Hypothalamus (tissue), 51 donors: ENCODE measurements around the gene CARHSP1.
"Not testable (repeated sequence)": the region's sequence is repeated elsewhere in the genome, so short reads cannot be mapped to it uniquely, and the experiment has no call there.

Experiments used
- DNase-seq, 51 donors: peaks; one replicate each; lab custom pipeline; 2025; lab: John Stamatoyannopoulos, UW

The CARHSP1 gene

GRCh38 chr16:8836797-8837196 is 32.0 kb downstream of the CARHSP1 start:
- not testable (repeated sequence) for DNase-seq

DNA sequence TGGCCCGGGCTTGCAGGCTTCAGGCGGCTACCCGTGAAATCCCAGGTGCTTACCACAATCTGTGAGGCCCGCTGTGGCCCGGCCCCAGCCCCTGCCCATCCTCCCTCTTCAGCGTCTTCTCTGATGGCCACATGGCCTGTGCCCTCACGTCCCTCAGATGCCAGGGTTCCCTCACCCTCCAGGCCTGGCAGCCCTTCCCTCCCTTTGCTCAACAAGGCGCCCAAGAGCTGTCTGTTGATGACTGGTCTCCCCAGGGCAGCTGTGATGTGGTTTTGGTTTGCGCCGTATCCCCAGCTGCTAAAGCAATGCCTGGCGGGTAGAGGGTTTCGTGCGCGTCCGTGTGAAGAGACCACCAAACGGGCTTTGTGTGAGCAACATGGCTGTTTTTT is 36.1 kb downstream of the CARHSP1 start:
- no peak for DNase-seq

DNA sequence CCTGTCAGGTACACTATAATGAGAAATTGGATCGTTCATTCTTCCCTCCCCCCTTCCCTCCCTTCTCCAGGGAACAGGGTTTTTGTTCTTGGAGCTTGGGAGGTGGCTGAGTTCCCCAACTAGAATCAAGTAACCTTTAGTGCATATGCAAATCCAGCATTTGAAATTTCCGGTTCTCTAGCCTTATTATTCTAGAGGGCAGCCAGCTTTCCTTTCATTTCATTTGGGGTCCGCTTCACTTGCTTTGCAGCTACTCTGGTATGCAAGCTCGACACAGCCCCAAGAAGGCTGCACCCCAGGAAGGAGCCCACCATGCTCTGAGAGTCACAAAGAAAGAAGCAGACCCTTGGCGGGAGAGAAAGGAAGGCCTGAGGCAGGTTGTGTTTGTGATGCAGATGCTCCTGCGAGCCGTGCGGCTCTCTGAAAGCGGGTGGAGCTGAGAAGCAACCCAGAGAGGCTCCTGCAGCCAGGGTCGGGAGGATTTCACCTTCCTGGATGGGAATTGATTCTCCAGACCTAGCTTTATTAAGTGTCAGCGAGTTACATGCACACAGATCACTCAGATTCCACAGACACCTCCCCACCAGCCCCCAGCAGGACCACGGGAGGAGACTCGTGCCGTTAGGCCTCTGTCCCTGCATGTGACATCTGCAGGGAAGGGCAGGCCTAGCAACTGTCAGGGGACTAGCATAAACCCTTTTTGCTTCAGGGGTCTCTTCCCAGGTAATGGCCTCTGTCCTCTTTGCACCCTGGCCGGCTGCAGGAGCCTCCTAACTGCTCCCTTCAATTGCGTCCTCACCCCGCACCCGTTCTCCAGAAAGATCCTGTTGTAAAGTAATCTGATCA is 36.7 kb downstream of the CARHSP1 start:
- DNase-seq: no peak

GRCh38 chr16:8831450-8831849 is 37.4 kb downstream of the CARHSP1 start:
- DNase-seq: no peak

- DNase-seq: peak in 1 of 51 donors; percentile 28
Measured at GRCh38 chr16:8828541-8829165, 40.2 kb downstream of the CARHSP1 start.

GRCh38 chr16:8826278-8826879 is 42.4 kb downstream of the CARHSP1 start:
- no peak for DNase-seq

DNA sequence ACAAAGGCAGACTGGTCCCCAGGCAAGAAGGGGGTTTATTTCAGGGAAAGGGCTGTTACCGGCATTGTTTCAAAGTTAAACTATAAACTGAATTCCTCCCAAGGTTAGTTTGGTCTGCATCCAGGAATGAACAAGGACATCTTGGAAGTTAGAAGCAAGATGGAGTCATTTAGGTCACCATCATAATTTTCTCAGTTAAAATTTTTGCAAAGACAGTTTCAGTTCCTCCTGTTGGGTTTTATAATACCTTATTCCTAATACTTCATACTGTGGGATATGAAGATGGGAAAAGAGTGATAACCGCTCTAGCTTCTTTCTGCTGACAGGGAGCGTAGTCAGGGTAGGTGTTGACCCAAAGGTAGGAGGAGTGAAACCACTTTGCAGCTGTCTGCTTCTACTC is 46.4 kb downstream of the CARHSP1 start:
- no peak for DNase-seq

DNA sequence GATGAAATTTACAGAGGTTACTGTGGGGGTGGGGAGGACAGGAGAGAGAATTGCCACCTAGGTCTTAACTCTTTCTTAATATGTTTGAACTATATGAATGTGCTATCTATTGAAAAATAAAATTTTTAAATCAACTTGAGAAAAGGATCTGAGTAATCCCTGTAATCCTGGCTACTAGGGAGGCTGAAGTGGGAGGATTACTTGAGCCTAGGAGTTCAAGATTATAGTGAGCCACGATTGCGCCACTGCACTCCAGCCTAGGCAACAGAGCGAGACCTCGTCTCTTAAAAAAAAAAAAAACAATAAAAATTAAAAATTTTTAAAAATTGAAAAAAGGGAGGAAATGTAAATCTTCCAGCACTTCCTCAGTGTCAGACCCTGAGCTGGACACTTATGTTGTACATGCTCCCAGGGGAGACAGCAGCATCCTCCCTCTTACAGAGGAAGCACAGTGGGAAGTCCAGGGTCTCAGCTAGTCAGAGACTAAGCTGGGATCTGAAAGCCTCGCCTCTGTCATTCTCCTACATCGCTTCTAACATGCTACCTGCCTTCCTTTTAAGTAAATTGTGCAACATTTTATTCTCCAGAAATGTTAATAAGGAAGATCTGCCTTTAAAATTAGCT is 49.3 kb downstream of the CARHSP1 start:
- no peak for DNase-seq

DNA sequence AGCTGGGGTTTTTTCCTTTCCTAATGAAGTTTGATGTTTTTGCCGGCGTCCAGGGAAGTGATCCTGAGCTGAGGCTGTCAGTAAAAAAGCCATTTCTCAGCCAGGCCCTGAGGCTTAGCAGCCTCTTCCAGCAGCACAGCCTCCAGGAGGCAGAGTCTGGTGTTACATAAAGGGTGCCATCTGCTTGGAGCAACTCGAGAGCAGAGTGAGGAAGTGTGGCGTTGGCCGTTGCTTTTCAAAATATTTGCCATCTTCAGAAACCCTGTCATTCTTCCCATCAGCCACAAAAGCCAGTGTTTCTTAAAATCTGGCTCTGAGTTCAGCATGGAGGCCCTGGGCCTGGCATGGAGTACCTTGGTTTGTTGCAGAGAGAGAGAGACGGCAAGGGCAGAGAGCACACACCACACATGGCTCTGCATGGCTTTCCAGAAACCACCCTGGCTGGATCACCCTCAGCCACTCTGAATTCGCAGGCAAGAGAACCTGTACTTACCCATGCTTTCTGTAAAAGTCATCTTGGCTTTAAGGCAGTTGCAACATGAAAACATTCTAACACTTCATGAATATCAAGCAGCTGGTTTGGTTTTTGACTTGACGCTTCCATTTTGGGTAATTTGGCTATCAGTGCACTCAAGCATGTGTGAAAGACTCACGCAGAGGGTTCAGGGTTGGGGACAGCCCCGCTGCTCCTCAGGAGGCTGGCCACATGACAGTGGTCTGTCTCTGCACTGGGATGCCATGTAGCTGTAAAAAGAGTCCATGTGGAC is 50.1 kb downstream of the CARHSP1 start:
- DNase-seq: no peak

DNA sequence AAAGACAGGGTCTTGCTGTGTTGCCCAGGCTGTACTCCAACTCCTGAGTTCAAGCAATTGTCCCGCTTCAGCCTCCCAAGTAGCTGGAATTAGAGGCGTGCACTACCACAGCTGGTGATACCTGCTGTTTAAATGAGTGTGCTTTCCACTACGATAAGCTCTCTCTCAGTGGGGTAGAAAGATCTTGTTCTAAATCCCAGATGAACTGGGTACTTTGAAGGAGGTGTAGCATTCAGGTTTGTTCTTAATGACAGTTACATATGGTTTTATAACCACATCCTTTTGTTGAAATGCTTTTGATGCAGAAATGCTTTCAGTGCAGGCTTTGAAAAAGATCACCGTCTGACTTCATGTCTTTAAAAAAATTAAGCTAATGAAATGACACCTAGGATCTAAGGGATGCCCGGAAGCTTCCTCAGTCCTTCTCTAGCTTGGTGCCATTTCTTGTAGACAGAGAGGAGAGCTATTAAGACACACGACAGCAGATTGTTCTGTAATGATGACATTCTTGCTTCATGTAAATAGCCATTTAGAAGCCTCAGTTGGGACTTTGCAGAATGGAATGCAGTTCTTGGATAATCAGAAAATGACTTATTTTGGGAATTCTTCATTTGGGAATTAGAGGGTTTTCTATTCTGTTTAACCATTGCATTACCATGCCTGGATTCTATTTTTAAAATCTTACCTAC is 51.7 kb downstream of the CARHSP1 start:
- DNase-seq: no peak

GRCh38 chr16:8814095-8814806 is 54.6 kb downstream of the CARHSP1 start:
- DNase-seq: no peak

GRCh38 chr16:8812162-8812843 is 56.5 kb downstream of the CARHSP1 start:
- peak in 1 of 51 donors; percentile 43 for DNase-seq

- DNase-seq: no peak
Measured at GRCh38 chr16:8808613-8809353, 60.0 kb downstream of the CARHSP1 start.

DNA sequence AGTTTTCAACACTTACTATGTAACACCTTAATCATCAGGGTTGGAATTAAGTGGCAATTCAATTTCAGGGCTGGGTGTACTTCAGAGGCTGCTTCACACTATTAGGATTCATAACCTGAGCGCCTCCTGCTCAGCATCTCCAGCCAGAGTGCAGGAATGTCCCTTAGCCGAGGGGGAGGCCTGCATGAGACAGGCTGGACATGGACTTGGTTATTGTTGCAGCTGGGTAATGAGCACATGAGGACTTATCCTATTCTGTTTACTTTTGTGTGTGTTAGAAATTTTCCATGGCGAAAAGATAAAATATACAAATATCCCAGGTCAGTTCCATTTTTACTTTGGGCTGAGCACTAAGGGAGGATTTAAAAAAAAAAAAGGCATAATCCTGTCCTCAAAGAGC is 60.8 kb downstream of the CARHSP1 start:
- DNase-seq: no peak

DNA sequence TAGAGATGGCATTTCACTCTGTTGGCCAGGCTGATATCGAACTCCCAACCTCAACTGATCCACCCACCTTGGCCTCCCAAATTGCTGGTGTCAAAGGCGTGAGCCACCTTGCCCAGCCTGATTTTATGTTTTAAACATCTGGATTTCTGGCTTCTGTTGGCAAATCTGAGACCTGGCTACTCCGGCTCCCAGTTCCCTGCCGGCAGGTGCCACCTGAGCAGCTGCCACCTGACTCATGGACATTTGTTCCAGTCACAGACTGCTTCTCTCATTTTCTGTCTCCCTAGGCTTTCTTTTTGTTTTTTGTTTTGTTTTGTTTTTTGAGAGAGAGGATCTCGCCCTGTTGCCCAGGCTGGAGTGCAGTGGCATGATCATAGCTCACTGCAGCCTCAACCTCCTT is 61.6 kb downstream of the CARHSP1 start:
- DNase-seq: no peak

DNA sequence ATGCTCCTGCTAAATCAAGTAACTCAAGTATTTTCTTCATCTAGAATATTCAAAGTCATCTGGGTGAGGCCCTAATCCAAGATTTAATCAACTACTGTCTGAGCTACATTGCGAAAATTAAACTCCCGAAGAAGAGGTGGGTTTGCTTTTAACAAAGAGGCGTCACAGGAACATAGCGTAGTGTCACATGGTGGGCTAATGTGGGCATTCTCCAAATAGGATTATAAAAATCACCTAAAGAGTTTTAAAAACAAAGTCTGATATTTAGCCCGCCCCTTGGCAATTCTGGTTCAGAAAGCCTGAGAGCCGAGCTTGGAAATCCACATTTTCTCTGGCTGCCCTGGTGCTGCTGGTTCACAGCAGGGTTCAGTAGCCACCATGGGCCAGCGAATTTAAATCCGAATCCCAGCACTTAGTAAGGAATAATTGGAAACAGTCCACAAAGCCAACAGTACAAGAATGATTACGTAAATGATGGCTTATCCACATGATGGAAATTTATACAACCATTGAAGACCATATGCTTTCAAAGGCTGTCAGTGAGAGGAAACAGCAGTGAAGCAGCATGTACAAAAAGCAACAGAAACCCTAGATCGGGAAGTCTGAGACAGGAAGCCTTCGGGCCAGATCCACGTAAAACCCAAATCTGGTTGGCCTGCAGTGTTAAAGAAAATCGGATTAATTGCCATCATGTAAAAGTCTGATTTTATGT is 62.4 kb downstream of the CARHSP1 start:
- peak in 1 of 51 donors; percentile 9 for DNase-seq

DNA sequence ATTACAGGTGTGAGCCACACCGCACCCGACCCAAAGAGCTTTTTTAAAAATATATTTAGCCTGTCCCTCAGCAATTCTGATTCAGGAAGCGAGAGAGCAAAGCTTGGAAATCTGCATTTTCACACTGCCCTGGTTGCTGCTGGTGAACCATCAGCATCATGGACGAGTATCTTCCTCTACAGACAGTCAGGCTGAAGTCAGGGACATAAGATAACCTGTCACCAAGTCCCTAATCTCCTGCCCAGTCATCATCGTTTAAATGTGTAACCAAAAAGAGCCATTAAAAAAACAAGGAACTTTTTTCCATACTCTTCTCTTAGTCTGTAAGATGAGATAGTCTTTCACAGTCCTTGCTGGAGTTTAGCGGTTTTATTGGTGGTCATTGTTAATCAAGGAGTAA is 64.5 kb downstream of the CARHSP1 start:
- no peak for DNase-seq
